ENCODE data around the gene SPDEF. TPM values are rescaled to one million over a fixed set of nuclear protein-coding genes. Genes with fewer than 3 reads are reported as not detected.
A peak's percentile ranks its signal among the peaks of the same experiment; 100 is the strongest.

The SPDEF gene
- total RNA-seq, 2 experiments from 2014 or later, result 0.18 TPM; not detected in 1

- no peaks in the 10 kb centered on the region for H3K36me3 Mint-ChIP-seq (ENCODE audit: low read depth)
These were observed 26.3 kb downstream of the SPDEF start for GRCh38 chr6:34529665-34530327.

DNA sequence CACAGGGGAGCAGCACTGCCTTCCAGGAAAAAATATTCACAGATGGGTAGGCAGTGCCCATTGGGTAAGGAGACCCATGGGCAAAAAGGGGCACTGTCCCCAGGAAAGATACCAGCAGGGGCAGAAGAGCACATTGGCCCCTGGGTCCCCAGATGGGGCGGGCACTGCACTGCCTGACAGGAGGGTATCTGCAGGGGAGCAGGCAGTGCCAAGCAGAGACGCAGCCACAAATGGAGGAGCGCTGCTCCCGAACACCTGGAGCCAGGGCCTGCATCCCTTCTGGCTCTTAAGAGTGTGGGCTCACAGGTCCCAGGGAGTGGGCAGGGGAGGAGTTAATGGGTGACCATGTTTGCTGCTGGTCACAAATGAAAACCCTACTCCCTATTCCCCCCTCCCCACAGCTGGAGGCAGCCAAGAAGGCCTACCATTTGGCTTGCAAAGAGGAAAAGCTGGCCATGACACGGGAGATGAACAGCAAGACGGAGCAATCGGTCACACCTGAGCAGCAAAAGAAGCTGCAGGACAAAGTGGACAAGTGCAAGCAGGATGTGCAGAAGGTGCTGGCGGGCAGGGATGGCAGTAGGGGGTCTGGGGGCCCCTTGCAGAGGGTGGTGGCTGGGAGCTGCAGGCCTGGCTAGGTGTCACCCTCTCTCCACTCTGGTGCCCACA lies 27.0 kb downstream of the SPDEF start:
- Mint-ChIP-seq H3K4me1 (peaks cover 3% of the 10 kb centered on the region), H3K27ac (no peak overlapping the region), H3K9me3 (ENCODE audit: low read depth) (no peaks in the 10 kb centered on the region), H3K27me3 (no peaks in the 10 kb centered on the region), H3K36me3 (ENCODE audit: low read depth) (no peaks in the 10 kb centered on the region), H3K4me3 (no peak overlapping the region)
- DNase-seq (no peak), ATAC-seq (no peak)
- intact Hi-C loops (cut with DNase I, micrococcal nuclease), result no loop called here
- POLR2A ChIA-PET, result no interaction called here
- CTCF ChIA-PET, result interaction anchor here (1.2 kb wide), 1 partner anchor 80 kb away, joined by 6 read pairs; no protein-coding TSS in a partner anchor

More at GRCh38 chr6:34529665-34530327, 26.3 kb downstream of the SPDEF start:
- ATAC-seq (no peak), DNase-seq (no peak)
- ChIA-PET CTCF (interaction anchor here (0.7 to 1.2 kb wide), 2 partner anchors 80 to 919 kb away, joined by 3 to 6 read pairs; no protein-coding TSS in a partner anchor), POLR2A (no interaction called here)
- no peak overlapping the region for H3K4me3 Mint-ChIP-seq
- H3K9me3 Mint-ChIP-seq (ENCODE audit: low read depth), result no peaks in the 10 kb centered on the region
- intact Hi-C loops (cut with DNase I, micrococcal nuclease), result no loop called here
- H3K4me1 Mint-ChIP-seq, result peaks cover 3% of the 10 kb centered on the region
- H3K27ac Mint-ChIP-seq, result no peak overlapping the region
- no peaks in the 10 kb centered on the region for H3K27me3 Mint-ChIP-seq

DNA sequence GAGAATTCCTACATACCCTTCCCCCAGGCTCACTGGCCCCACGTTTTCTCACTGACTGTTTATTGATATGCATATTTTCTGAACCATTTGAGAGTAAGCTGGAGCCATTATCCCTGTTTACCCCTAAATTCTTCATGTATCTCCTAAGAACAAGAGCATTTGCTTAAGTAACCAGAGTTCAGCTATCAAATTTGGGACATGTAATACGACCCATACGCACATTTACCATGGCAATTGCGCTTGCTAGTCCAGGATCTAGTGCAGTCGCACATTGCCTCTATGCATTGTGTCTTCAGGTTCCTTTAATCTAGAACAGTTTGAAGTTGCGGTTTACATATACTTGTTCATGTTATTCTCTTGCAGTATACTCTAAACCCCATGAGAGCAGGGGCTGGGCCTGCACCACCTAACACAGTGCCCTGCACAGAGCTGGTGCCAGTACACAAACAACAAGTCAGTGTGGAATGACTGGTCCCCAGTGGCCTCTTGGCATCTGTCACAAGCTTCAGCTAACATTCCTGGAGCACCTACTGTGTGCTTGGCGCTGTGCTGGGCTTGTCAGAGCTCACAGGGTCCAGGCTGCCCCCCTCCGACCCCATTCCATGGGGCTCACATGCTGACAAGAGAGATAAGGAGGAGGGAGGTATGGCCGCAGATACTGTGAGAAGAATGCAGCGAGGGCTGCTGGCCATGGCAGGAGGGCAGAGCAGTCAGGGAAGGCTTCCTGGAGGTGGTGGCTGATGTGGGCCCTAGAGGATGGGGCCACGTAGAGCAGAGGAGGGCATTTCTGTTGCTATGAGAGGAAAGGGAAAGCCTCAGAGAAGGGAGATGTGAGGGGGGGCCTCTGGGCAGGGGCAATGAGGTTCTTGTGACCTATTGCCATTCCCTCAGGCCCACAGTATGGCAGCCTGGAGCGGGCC lies 28.1 kb downstream of the SPDEF start:
- intact Hi-C loops (cut with DNase I, micrococcal nuclease), result loop anchor here (1.0 to 2.0 kb wide), 9 partner anchors 43 to 969 kb away; partner anchors contain the start of genes ANKS1A (in 1 of the 2), SMIM29 (in 1 of the 2), SNRPC (in 1 of the 2) and TAF11 (in 1 of the 2)
- ATAC-seq, result no peak

GRCh38 chr6:34526992-34527728 lies 29.0 kb downstream of the SPDEF start:
- H3K9me3 Mint-ChIP-seq (ENCODE audit: low read depth), result no peaks in the 10 kb centered on the region
- DNase-seq, result peak; percentile 98
- POLR2A ChIA-PET, result no interaction called here
- no peaks in the 10 kb centered on the region for H3K27me3 Mint-ChIP-seq
- H3K4me3 Mint-ChIP-seq, result no peak overlapping the region
- H3K36me3 Mint-ChIP-seq (ENCODE audit: low read depth), result no peaks in the 10 kb centered on the region
- no peak overlapping the region for H3K27ac Mint-ChIP-seq
- CTCF ChIA-PET, result interaction anchor here (0.6 to 1.8 kb wide), 7 partner anchors 9 to 83 kb away, joined by 3 to 11 read pairs (median 3); no protein-coding TSS in a partner anchor
- H3K4me1 Mint-ChIP-seq, result peaks cover 3% of the 10 kb centered on the region
- ATAC-seq, result peak; percentile 100
- intact Hi-C loops (cut with DNase I, micrococcal nuclease), result loop anchor here (1.0 to 2.0 kb wide), 9 partner anchors 42 to 970 kb away; partner anchors contain the start of genes ANKS1A (in 1 of the 2), SMIM29 (in 1 of the 2), SNRPC (in 1 of the 2) and TAF11 (in 1 of the 2)

More for the DNA sequence above, 28.1 kb downstream of the SPDEF start:
- no peak overlapping the region for H3K4me3 Mint-ChIP-seq
- CTCF ChIA-PET, result interaction anchor here (1.0 to 1.8 kb wide), 4 partner anchors 25 to 83 kb away, joined by 3 to 11 read pairs (median 6); no protein-coding TSS in a partner anchor
- H3K27me3 Mint-ChIP-seq, result no peaks in the 10 kb centered on the region
- no peaks in the 10 kb centered on the region for H3K36me3 Mint-ChIP-seq (ENCODE audit: low read depth)
- no peaks in the 10 kb centered on the region for H3K9me3 Mint-ChIP-seq (ENCODE audit: low read depth)
- DNase-seq, result no peak
- POLR2A ChIA-PET, result no interaction called here
- H3K27ac Mint-ChIP-seq, result no peak overlapping the region
- H3K4me1 Mint-ChIP-seq, result peaks cover 3% of the 10 kb centered on the region

DNA sequence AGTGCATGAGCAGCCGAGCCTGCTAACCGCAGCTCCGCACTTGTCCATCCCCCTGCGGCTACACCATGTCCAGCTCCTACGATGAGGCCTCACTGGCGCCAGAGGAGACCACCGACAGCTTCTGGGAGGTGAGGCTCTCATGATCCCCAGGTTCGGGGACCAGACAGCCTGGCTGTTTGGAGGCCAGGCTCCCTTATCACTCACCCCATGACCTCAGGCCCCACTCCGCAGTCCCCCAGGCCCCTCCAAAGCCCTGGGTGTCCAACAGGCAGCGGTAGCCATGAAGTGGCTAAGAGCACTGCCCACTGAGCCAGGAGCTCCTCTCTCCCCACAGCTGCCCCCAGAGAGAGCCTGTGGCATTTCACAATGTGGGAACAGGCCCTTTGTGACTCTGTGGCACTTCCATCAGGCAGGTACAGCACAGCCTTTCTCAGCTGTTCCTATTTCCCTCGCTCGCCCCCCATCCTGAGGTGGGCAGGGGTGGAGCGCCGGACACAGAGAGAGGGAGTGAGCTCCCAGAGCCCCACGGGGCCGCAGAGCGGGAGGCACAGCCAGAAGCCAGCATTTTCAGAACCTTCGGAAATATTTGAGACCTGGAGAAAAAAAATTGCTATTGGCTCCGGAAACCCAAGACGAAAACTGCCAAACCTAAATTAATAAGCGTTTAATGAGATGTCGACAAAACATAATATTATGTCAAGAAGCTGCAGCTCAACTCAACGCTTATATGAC lies 29.7 kb downstream of the SPDEF start:
- DNase-seq (no peak), ATAC-seq (no peak)
- Mint-ChIP-seq H3K4me1 (peaks cover 3% of the 10 kb centered on the region), H3K27me3 (no peaks in the 10 kb centered on the region), H3K4me3 (no peak overlapping the region), H3K36me3 (ENCODE audit: low read depth) (no peaks in the 10 kb centered on the region), H3K27ac (no peak overlapping the region), H3K9me3 (ENCODE audit: low read depth) (no peaks in the 10 kb centered on the region)
- ChIA-PET CTCF (interaction anchor here (0.6 to 1.8 kb wide), 7 partner anchors 8 to 85 kb away, joined by 3 to 11 read pairs (median 3); no protein-coding TSS in a partner anchor), POLR2A (no interaction called here)
- intact Hi-C loops (cut with DNase I, micrococcal nuclease), result loop anchor here in 1 of 2 experiments (2.0 kb wide), 3 partner anchors 66 to 614 kb away; partner anchors contain the start of genes ANKS1A, TAF11 and TCP11

GRCh38 chr6:34525431-34526175 lies 30.5 kb downstream of the SPDEF start:
- H3K27ac Mint-ChIP-seq, result no peak overlapping the region
- POLR2A ChIA-PET, result no interaction called here
- no peak for ATAC-seq
- intact Hi-C loops (cut with DNase I, micrococcal nuclease), result loop anchor here in 1 of 2 experiments (2.0 kb wide), 3 partner anchors 65 to 615 kb away; partner anchors contain the start of genes ANKS1A, TAF11 and TCP11
- CTCF ChIA-PET, result interaction anchor here (0.6 to 1.4 kb wide), 3 partner anchors 65 to 86 kb away, joined by 3 to 5 read pairs (median 4); no protein-coding TSS in a partner anchor
- no peaks in the 10 kb centered on the region for H3K27me3 Mint-ChIP-seq
- no peaks in the 10 kb centered on the region for H3K36me3 Mint-ChIP-seq (ENCODE audit: low read depth)
- no peak for DNase-seq
- H3K4me3 Mint-ChIP-seq, result no peak overlapping the region
- peaks cover 3% of the 10 kb centered on the region for H3K4me1 Mint-ChIP-seq
- no peaks in the 10 kb centered on the region for H3K9me3 Mint-ChIP-seq (ENCODE audit: low read depth)

DNA sequence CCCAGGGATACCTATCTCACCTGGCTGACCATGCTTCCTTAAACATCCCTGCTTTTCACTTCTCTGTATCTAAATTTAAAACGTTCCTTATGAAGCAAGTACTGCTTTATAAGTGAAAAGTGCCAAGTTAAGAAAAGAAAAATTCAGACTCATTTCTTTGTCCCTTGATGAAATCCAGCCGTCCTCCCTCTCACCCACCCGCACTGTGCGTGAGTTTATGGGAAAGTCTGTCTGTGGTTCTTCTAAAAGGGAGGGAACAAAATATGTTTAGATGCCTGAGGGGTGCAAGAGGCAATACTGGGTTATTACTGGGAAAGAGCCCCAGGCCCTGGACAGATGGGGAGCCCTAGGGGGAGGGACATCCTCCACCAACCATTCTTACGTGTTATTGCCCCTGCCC lies 31.2 kb downstream of the SPDEF start:
- Mint-ChIP-seq H3K9me3 (ENCODE audit: low read depth) (no peaks in the 10 kb centered on the region), H3K4me3 (no peak overlapping the region), H3K4me1 (peaks cover 3% of the 10 kb centered on the region), H3K36me3 (ENCODE audit: low read depth) (no peaks in the 10 kb centered on the region), H3K27me3 (no peaks in the 10 kb centered on the region), H3K27ac (no peak overlapping the region)
- ATAC-seq, result no peak
- intact Hi-C loops (cut with DNase I, micrococcal nuclease), result no loop called here
- no peak for DNase-seq
- ChIA-PET CTCF (interaction anchor here (1.1 kb wide), 1 partner anchor 87 kb away, joined by 4 read pairs; no protein-coding TSS in a partner anchor), POLR2A (no interaction called here)

DNA sequence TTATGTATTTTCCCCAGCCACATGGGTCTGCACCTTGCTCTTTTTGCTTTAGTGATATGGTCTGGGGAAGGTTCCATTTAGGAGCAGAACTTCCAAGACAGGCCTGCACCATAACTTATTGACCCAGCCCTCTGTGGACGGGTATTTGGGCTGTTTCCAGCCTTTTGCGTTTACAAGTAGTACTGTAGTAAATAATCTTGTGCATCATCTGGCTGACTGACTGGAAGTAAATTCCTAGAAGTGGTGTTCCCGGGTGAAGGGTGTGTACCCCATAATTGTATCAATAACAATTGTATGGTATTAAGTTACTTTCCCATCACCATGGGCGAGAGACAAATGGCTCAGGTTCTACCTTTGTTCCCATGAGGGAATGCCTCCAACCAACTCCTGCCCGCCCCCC lies 31.6 kb downstream of the SPDEF start:
- Mint-ChIP-seq H3K4me1 (peaks cover 3% of the 10 kb centered on the region), H3K9me3 (ENCODE audit: low read depth) (no peaks in the 10 kb centered on the region), H3K27ac (no peak overlapping the region), H3K36me3 (ENCODE audit: low read depth) (no peaks in the 10 kb centered on the region), H3K4me3 (no peak overlapping the region), H3K27me3 (no peaks in the 10 kb centered on the region)
- ChIA-PET POLR2A (no interaction called here), CTCF (no interaction called here)
- DNase-seq (no peak), ATAC-seq (no peak)
- intact Hi-C loops (cut with DNase I, micrococcal nuclease), result no loop called here

- no peaks in the 10 kb centered on the region for H3K27me3 Mint-ChIP-seq
- ChIA-PET POLR2A (no interaction called here), CTCF (interaction anchor here (1.0 kb wide), 1 partner anchor 86 kb away, joined by 5 read pairs; no protein-coding TSS in a partner anchor)
- H3K9me3 Mint-ChIP-seq (ENCODE audit: low read depth), result no peaks in the 10 kb centered on the region
- no peaks in the 10 kb centered on the region for H3K36me3 Mint-ChIP-seq (ENCODE audit: low read depth)
- intact Hi-C loops (cut with DNase I, micrococcal nuclease), result no loop called here
- peaks cover 3% of the 10 kb centered on the region for H3K4me1 Mint-ChIP-seq
- no peak overlapping the region for H3K4me3 Mint-ChIP-seq
- no peak for DNase-seq
- no peak for ATAC-seq
- H3K27ac Mint-ChIP-seq, result no peak overlapping the region
These were observed 32.5 kb downstream of the SPDEF start for GRCh38 chr6:34523441-34524206.

Measured in activated CD4-positive, alpha-beta T cell treated with anti-CD3 and anti-CD28 coated beads for 36 hours (primary cell).